Measurements from ENCODE around the gene RIPOR3.
"Not testable (repeated sequence)": the region's sequence is repeated elsewhere in the genome, so short reads cannot be mapped to it uniquely, and the experiment has no call there.

The RIPOR3 gene

DNA sequence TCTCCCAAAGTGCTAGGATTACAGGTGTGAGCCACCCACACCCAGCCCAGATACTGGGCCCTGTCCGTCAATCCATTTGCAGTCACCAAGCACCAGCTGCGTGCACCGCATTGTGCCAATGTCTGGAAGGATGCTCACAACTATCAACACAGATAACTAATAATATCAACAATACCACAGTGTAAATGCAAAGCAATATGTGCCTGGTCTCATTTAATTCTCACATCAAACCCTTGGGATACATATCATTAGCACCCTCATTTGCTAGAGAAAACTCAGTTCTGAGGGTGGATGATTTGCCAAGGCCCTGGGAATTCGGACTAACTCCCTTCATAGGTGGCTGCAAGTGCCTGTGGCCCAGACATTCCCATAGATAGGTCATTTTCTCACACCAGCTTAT is 14.5 kb downstream of the RIPOR3 start:
- no peak for DNase-seq

DNA sequence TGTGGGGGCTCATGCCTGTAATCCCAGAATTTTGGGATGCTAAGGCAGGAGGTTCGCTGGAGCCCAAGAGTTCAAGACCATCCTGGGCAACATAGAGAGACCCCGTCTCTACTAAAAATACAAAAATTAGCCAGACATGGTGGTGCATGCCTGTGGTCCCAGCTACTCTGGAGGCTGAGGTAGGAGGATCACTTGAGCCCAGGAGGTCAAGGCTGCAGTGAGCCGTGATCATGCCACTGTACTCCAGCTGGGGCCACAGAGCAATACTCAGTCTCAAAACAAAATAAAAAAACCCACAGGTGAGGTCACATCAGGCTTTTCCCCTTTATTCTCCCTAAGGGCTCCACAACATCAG is 15.0 kb downstream of the RIPOR3 start:
- not testable (repeated sequence) for DNase-seq

- no peak for DNase-seq
Measured at GRCh38 chr20:50675671-50676376, 15.5 kb downstream of the RIPOR3 start.

DNA sequence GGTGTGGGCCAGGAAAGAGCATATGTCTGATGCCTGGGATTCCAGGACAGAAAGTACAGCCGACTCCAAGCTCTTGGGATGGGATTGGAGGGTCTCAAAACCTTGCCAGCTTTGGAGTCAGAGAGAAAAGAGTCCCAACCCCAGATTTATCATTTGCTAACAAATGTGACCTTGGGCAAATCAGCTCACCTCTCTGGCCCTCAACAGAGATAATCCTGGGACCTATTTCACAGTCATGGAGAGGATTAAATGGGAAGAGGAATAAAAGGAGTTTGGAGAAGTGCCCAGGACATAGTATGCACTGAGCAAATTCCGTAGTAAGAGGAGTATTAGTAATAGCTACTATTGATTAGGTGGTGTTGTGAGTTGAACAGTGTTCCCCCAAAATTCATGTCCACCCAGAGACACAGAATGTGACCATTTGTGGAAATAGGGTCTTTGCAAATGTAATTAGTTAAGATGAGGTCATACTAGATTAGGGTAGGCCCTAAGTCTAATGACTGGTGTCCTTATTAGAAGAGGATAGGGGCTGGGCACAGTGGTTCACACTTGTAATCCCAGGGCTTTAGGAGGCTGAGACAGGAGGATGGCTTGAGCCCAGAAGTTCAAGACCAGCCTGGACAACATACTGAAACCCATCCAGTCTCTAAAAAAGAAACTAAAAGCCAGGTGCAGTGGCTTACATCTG is 17.1 kb downstream of the RIPOR3 start:
- DNase-seq: no peak

DNA sequence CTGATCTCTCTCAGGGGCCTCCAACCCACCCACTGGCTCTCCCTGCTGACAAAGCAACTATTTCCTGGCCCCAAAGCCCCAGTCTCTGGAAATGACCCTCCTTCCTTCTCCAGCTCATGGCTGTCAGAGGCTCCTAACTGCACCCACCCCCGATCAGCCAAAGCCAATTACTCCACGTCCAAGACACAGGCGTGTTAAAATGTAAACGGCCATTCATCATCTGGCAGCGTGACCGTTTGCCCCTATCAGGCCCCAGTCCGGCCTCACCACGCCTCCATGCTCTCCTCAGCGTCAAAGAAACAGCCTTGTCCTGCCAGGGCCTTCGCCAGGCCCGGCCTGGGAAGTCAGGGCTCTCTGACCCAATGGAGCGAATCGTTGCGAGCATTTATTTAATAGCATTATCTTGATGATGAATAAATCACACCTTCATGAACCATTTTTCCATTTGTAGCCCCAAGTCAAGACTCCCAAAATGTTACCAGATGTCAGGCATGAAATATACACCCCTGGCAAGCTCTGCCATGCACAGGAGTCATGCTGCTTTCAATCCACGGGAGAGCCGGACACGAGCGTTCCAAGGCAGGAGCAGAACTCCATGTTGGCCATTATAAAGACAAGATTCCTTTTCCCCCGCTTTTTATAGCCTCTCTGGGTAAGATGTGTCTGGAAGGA is 17.7 kb downstream of the RIPOR3 start:
- DNase-seq: no peak

- DNase-seq: no peak
Measured at GRCh38 chr20:50673146-50673465, 18.2 kb downstream of the RIPOR3 start.

DNA sequence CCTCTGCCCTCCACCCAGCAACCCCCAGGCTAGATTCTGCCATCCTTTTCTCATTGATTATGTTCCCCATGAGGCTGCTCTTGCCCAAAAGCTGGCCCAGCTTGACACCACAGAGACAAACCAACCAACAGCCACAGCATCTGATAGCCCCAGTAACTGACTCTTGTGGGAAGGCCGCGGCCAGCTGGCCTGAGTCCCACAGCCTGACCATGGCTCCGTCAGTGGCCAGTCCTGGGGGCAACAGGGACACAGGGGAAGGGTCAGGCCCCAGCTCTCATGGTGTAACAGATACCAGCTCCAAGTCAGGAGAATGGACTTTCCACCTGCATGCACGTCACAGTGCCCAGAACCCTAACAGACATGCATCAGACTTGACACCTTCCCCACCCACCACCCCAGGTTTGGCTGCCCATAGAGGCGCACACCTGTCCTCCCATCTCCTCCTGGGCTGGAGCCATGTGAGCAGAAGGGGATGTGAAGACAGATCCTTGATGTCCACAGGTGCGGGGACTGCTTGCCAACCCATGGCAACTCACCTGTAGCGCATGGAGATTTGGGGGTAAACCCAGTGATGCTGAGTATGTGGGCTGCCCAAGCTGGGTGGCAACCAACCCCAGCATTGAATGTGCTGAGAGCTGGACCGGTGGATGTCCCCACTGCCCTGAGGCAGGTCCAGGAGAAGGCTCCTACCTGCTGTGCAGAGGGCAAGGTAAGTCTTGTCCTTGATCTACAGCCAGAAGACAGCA is 18.8 kb downstream of the RIPOR3 start:
- no peak for DNase-seq

DNA sequence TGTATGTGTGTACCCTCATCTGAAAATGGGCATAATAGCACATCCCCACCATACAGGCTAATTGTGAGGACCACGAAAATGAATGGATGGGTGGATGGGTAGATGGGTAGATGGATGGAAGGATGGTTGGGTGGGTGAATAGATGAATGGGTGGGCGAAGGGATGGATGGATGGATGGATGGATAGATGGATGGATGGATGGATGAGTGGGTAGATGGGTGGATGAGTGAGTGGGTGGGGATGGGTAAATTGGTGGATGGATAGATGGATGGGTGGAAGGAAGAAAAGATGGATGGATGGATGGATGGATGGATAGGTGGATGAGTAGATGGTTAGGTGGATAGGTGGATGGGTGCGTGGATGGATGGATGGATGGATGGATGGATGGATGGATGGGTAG is 19.7 kb downstream of the RIPOR3 start:
- no peak for DNase-seq

DNA sequence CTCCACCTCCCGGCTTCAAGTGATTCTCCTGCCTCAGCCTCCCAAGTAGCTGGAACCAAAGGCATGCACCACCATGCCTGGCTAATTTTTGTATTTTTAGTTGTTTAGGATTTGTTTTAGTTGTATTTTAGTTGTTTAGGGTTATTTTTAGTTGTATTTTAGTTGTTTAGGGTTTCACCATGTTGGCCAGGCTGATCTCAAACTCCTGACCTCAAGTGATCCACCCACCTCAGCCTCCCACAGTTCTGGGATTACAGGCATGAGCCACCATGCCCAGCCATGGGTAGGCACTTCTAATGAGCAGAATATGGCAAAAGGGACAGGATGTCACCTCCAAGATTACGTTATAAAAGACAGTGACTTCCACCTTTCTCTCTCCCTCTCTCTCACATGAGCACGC is 20.3 kb downstream of the RIPOR3 start:
- not testable (repeated sequence) for DNase-seq

DNA sequence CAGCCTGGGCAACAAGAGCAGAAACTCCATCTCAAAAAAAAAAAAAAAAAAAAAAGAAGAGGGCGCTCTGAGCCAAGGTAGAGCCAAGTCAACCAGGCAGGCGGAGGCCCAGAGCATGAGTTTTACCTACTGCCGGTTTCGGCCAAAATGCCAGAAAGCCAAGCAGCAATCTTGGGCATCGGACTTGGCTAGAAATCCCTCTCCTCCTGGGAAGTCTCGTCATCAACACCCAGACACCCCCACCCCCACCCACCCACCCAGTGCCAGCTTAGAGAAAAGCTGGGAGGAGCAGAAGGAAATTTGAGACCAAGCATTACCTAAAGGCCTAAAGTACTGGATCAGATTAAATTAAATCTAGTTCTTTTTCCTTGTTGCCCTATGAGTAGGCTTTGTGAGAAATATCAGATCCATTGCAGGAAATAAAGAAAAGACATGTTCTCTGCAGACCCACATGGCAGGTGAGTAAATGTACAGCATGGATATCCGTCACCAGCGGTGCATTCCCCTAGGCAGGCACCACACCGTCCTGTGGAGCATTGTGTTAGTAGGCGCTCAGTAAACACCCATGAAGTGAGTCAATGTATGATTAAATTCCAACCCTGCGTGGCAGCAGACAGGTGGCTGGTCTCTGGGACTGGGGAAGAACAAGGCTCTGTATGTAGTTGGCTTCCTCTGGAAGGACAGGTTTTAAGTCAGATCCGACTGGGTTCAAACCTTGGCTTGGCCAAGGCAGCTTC is 21.0 kb downstream of the RIPOR3 start:
- DNase-seq: no peak

DNA sequence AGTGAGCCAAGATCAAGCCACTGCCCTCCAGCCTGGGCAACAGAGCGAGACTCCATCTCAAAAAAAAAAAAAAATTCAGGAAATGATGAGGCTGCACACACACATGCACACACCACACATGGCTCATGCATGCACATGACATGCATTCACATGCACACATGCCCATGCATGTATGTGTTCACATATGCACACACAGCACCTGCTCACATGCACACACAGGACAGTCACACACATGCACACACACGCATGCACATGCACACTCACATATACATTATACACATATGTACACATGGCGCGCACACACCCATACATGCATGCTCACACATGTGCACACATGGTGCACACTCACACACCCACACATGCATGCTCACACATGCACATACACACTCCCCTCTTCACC is 22.5 kb downstream of the RIPOR3 start:
- no peak for DNase-seq

DNA sequence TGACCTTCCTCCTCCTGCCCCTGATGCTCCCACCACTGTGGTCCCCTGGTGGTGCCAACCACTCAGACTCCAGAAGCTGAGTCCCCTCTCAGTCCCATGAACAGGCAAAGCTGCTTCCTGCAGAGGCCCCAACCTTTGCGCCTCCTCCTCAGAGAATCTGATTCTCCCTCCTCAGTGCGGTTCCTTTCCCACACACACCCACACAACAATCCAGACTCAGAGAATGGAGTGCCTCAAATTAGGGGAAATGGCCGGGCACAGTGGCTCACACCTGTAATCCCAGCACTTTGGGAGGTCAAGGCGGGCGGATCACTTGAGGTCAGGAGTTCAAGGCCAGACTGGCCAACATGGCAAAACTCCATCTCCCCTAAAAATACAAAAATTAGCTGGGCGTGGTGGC is 23.0 kb downstream of the RIPOR3 start:
- DNase-seq: no peak

DNA sequence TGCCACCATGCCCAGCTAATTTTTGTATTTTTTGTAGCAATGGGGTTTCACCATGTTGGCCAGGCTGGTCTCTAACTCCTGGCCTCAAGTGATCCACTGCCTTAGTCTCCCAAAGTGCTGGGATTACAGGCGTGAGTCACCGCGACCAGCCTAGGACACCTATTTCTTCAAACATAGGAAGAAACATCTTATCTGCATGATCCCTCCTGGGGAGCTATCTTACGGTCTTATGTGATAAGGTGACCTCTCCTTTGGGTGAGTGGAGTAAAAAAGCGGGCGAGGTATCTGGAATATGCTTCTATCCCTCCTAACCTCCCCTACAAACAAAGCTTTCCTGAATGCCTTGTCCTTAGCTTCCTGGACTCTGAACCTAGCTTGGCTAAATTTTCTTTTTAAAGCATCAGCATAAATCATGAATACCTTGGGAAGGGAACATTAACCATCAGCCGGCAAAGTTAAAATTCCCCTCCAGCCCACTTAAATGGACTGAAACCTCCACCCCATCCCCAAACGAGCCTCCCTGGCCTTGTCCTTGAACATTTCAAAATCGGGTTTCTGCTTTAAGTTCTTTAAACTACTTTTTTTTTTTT is 24.5 kb downstream of the RIPOR3 start:
- DNase-seq: no peak

DNA sequence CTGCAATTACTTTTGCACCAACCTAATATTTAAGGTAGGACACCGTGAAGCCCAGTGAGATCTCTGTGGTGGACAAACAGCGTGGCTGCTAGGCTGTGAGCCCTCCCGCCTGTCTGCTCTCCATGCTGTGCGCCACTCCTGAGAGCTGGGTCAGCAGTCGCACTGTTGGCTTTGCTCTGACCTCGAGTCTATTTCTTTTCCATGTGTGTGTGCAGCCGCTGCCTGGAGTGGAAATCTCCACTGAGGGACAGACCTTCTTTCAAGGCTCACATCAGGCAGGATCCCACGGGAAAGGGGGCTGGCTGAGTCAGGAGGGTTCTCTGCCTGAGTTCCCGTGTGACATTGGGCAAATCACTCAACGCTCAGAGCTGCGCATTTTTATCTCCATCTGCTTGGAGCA is 27.1 kb downstream of the RIPOR3 start:
- DNase-seq: no peak

GRCh38 chr20:50663095-50663821 is 28.1 kb downstream of the RIPOR3 start:
- peak in 1 of 2 experiments; percentile 42 for DNase-seq

DNA sequence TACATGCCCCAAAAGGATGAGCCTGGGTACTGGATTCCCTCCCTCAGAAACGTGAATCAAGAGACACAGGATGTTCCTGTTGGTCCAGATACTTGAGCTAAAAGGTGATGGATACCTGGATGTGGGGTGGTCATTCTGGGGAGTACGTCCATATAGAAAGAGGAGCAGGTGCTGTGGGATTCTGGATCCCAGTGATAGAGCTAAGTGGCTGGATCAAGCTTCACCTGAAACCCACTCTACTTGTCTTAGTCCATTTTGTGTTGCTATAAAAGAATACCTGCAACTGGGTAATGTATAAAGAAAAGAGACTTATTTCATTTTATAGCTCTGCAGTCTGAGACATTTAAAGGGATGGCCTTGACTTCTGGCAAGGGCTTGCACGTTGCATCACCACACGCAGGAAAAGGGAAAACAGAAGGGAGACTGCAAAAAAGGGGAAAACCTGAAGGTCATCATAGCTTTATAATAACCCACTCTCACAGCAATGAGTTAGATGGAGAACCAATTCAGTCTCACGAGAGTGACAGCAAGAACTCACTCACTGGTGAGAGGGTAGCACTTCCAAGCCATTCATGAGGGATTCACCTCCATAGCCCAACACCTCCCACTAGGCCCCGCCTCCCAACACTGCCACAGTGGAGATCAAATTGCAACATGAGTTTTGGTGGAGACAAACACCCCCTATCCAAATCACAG is 31.2 kb downstream of the RIPOR3 start:
- no peak for DNase-seq

- DNase-seq: no peak
Measured at GRCh38 chr20:50658804-50659380, 32.5 kb downstream of the RIPOR3 start.

- DNase-seq: no peak
Measured at GRCh38 chr20:50655311-50655880, 35.9 kb downstream of the RIPOR3 start.

DNA sequence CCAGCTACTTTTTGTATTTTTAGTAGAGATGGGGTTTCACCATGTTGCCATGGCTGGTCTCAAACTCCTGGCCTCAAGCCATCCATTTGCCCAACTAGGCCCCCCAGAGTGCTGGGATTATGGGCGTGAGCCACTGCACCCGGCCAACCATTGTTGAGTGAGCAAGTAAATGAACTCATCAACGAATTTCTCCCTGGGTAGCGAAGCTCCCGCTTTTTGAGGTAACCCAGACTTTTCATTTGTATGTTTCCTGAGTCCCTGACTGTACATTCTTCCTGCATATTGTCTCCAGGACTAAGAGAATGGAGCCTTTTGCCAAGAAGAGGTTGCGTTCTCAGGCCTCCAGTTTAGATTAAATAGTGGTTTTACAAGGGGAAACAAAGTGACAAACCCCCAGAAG is 36.4 kb downstream of the RIPOR3 start:
- DNase-seq: no peak

DNA sequence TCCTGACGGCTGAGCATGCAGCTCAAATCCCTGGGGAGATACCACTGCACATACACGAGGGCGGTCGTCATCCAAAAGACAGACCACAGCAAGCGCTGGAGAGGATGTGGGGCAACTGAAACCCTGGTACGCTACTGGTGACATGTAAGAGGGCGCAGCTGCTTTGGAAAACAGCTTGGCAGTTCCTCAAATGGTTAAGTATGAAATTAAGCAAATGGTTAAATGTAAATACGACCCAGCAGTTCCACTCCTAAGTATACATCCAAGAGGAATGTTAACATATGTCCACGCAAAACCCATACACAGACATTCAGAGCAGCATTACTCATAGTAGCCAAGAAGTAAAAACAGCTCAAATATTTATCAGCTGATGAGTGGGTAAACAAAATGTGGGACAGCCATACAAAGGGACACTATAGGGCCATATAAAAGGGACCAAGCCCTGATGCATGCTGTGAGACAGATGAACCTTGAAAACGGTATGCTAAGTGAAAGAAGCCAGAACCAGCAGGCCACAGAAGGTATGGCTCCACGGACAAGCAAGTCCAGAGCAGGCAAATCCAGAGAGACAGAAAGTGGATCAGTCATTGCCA is 38.5 kb downstream of the RIPOR3 start:
- DNase-seq: peak in 1 of 2 experiments; percentile 3

Data from Kasumi-1 (cell line).